Muscle layer of duodenum (tissue), 2 donors: ENCODE data around the gene CEP162.
"Not testable (repeated sequence)": the region's sequence is repeated elsewhere in the genome, so short reads cannot be mapped to it uniquely, and the experiment has no call there.

Experiments
- H3K27ac ChIP-seq: one replicate; pipeline ENCODE4 v1.7.0; 2013; ENCODE audit warnings: mild to moderate bottlenecking, low read length
- H3K27me3 ChIP-seq: one replicate; pipeline ENCODE4 v1.7.0; 2013; ENCODE audit warnings: low read depth, mild to moderate bottlenecking, control low read depth, low read length
- H3K36me3 ChIP-seq, 2 donors: one replicate each; pipeline ENCODE4 v1.7.0; 2013; ENCODE audit warnings: low read length in 2 of 2, control low read depth in 1 of 2, mild to moderate bottlenecking in 1 of 2; ENCODE audit not compliant: insufficient read depth in 2 of 2, control insufficient read depth in 1 of 2
- H3K4me1 ChIP-seq, 2 donors: one replicate each; pipeline ENCODE4 v1.7.0; 2013; ENCODE audit warnings: low read length in 2 of 2, mild to moderate bottlenecking in 2 of 2, control low read depth in 1 of 2, moderate library complexity in 1 of 2; ENCODE audit not compliant: insufficient read depth in 2 of 2, control insufficient read depth in 1 of 2
- H3K4me3 ChIP-seq, 2 donors: one replicate each; pipeline ENCODE4 v1.7.0; 2013; ENCODE audit warnings: low read length in 2 of 2, low read depth in 1 of 2, mild to moderate bottlenecking in 1 of 2
- H3K9me3 ChIP-seq, 2 donors: one replicate each; pipeline ENCODE4 v1.7.0; 2013; ENCODE audit warnings: low read length in 2 of 2, control low read depth in 1 of 2, mild to moderate bottlenecking in 1 of 2; ENCODE audit not compliant: control insufficient read depth in 1 of 2
- donor health status: healthy.

CEP162 gene

GRCh38 chr6:84222426-84222825 is 5.0 kb downstream of the CEP162 start:
- no peaks in the 10 kb centered on the region for H3K4me1 ChIP-seq
- H3K4me3 ChIP-seq: no peak overlapping the region
- H3K27me3 ChIP-seq: no peaks in the 10 kb centered on the region
- no peak overlapping the region for H3K27ac ChIP-seq
- H3K36me3 ChIP-seq: no peaks in the 10 kb centered on the region
- no peaks in the 10 kb centered on the region for H3K9me3 ChIP-seq

- Histone ChIP-seq H3K36me3 (peaks cover 0 to 4% of the 10 kb centered on the region in 2 donors), H3K4me1 (no peaks in the 10 kb centered on the region), H3K4me3 (no peak overlapping the region), H3K27ac (no peak overlapping the region), H3K27me3 (no peaks in the 10 kb centered on the region), H3K9me3 (no peaks in the 10 kb centered on the region)
Observed at GRCh38 chr6:84220809-84221409, 6.5 kb downstream of the CEP162 start.

- Histone ChIP-seq H3K36me3 (peaks cover 0 to 4% of the 10 kb centered on the region in 2 donors), H3K27me3 (no peaks in the 10 kb centered on the region), H3K27ac (no peak overlapping the region), H3K9me3 (no peaks in the 10 kb centered on the region), H3K4me1 (no peaks in the 10 kb centered on the region), H3K4me3 (no peak overlapping the region)
Observed at GRCh38 chr6:84218091-84218490, 9.4 kb downstream of the CEP162 start.

- Histone ChIP-seq H3K9me3 (no peaks in the 10 kb centered on the region), H3K4me1 (no peaks in the 10 kb centered on the region), H3K27me3 (no peaks in the 10 kb centered on the region), H3K36me3 (peaks cover 9 to 10% of the 10 kb centered on the region in 2 donors), H3K27ac (no peak overlapping the region), H3K4me3 (no peak overlapping the region)
Observed at GRCh38 chr6:84213217-84213616, 14.2 kb downstream of the CEP162 start.

- no peaks in the 10 kb centered on the region for H3K9me3 ChIP-seq
- H3K36me3 ChIP-seq: peaks cover 4 to 17% of the 10 kb centered on the region in 2 donors
- no peaks in the 10 kb centered on the region for H3K4me1 ChIP-seq
- no peak overlapping the region for H3K4me3 ChIP-seq
- no peak overlapping the region for H3K27ac ChIP-seq
- H3K27me3 ChIP-seq: no peaks in the 10 kb centered on the region
Observed at GRCh38 chr6:84204011-84204410, 23.4 kb downstream of the CEP162 start.

- H3K4me1 ChIP-seq, H3K4me3 ChIP-seq, H3K9me3 ChIP-seq, H3K27ac ChIP-seq, H3K27me3 ChIP-seq: not testable (repeated sequence)
- H3K36me3 ChIP-seq: peaks cover 12 to 19% of the 10 kb centered on the region in 2 donors
Observed at GRCh38 chr6:84199987-84200386, 27.5 kb downstream of the CEP162 start.

GRCh38 chr6:84197708-84198107 is 29.7 kb downstream of the CEP162 start:
- Histone ChIP-seq H3K9me3 (no peaks in the 10 kb centered on the region), H3K4me1 (no peaks in the 10 kb centered on the region), H3K27ac (no peak overlapping the region), H3K36me3 (peaks cover 11 to 24% of the 10 kb centered on the region in 2 donors), H3K4me3 (no peak overlapping the region), H3K27me3 (no peaks in the 10 kb centered on the region)

- Histone ChIP-seq H3K27me3 (no peaks in the 10 kb centered on the region), H3K27ac (no peak overlapping the region), H3K4me1 (no peaks in the 10 kb centered on the region), H3K9me3 (no peaks in the 10 kb centered on the region), H3K4me3 (no peak overlapping the region), H3K36me3 (peaks cover 28 to 41% of the 10 kb centered on the region in 2 donors)
Observed at GRCh38 chr6:84193114-84193708, 34.2 kb downstream of the CEP162 start.

- no peaks in the 10 kb centered on the region for H3K27me3 ChIP-seq
- H3K9me3 ChIP-seq: no peaks in the 10 kb centered on the region
- H3K4me3 ChIP-seq: no peak overlapping the region
- H3K27ac ChIP-seq: no peak overlapping the region
- H3K4me1 ChIP-seq: no peaks in the 10 kb centered on the region
- H3K36me3 ChIP-seq: peaks cover 25 to 31% of the 10 kb centered on the region in 2 donors
Observed at GRCh38 chr6:84191802-84192201, 35.6 kb downstream of the CEP162 start.

- not testable (repeated sequence) for H3K9me3 ChIP-seq, H3K4me1 ChIP-seq, H3K27me3 ChIP-seq, H3K27ac ChIP-seq, H3K4me3 ChIP-seq
- H3K36me3 ChIP-seq: peaks cover 21 to 40% of the 10 kb centered on the region in 2 donors
Observed at GRCh38 chr6:84189356-84189755, 38.1 kb downstream of the CEP162 start.

GRCh38 chr6:84183430-84183829 is 44.0 kb downstream of the CEP162 start:
- no peaks in the 10 kb centered on the region for H3K27me3 ChIP-seq
- H3K27ac ChIP-seq: no peak overlapping the region
- no peaks in the 10 kb centered on the region for H3K4me1 ChIP-seq
- H3K9me3 ChIP-seq: no peaks in the 10 kb centered on the region
- H3K4me3 ChIP-seq: no peak overlapping the region
- H3K36me3 ChIP-seq: peaks cover 10 to 17% of the 10 kb centered on the region in 2 donors

- Histone ChIP-seq H3K9me3 (no peaks in the 10 kb centered on the region), H3K4me1 (no peaks in the 10 kb centered on the region), H3K27ac (no peak overlapping the region), H3K27me3 (no peaks in the 10 kb centered on the region), H3K36me3 (peaks cover 10 to 17% of the 10 kb centered on the region in 2 donors), H3K4me3 (no peak overlapping the region)
Observed at GRCh38 chr6:84182001-84182400, 45.4 kb downstream of the CEP162 start.
